Measurements from ENCODE around the gene ABCC1. TPM values are rescaled to one million over a fixed set of nuclear protein-coding genes. Genes with fewer than 3 reads are reported as not detected.

Gene ABCC1
- total RNA-seq, 1 experiment from 2014 or later = 56.4 TPM

- Mint-ChIP-seq H3K27ac (no peak overlapping the region; a peak in 1 of 7 replicates), H3K9me3 (no peaks in the 10 kb centered on the region), H3K4me1 (peaks cover 13 to 18% of the 10 kb centered on the region in 2 experiments), H3K36me3 (ENCODE audit: insufficient read depth in 1 of 3, low read depth in 3 of 3) (peaks cover 10 to 30% (median 23%) of the 10 kb centered on the region in 3 experiments; a peak in 6 of 7 replicates), H3K4me3 (no peak overlapping the region), H3K27me3 (ENCODE audit: low read depth) (peaks cover 1% of the 10 kb centered on the region; the same call in 1 of the 2 replicates)
- WGBS (ENCODE audit: extremely low coverage, insufficient read length, low lambda C conversion rate) = no CpG with 5 or more reads among the region's 14 CpGs
- Histone ChIP-seq H2BK120ac (ENCODE audit: low read depth, low read length, poor library complexity, severe bottlenecking) (no peak overlapping the region), H4K8ac (replicated peaks; ENCODE audit: insufficient read length, low read depth, low read length) (no peak overlapping the region), H2BK12ac (ENCODE audit: insufficient read length, low read depth, low read length) (no peak overlapping the region), H3K79me1 (ENCODE audit: insufficient read depth, low read depth, low read length, poor library complexity, severe bottlenecking) (no peaks in the 10 kb centered on the region), H3K4me2 (ENCODE audit: insufficient read depth, insufficient read length, low read length) (no peak overlapping the region), H2AFZ (ENCODE audit: low read length) (no peak overlapping the region), H3K23me2 (ENCODE audit: insufficient read length, low read depth, low read length, poor library complexity, severe bottlenecking) (no peaks in the 10 kb centered on the region), H3K4ac (ENCODE audit: low read depth, low read length) (no peak overlapping the region), H2BK15ac (ENCODE audit: low read depth, low read length) (no peak overlapping the region), H4K20me1 (ENCODE audit: control insufficient read depth, insufficient read depth, insufficient read length) (no peaks in the 10 kb centered on the region), H3K27ac (ENCODE audit: insufficient read length, low read depth, low read length) (no peak overlapping the region), H3K9me3 (ENCODE audit: control insufficient read depth, low read depth, low read length) (no peaks in the 10 kb centered on the region), H3K18ac (ENCODE audit: insufficient read length, low read depth, low read length) (no peak overlapping the region), H4K5ac (ENCODE audit: insufficient read length, low read depth, low read length) (no peak overlapping the region), H3K4me1 (ENCODE audit: insufficient read depth, low read length) (no peaks in the 10 kb centered on the region), H3K56ac (ENCODE audit: insufficient read length, low read depth, low read length) (no peak overlapping the region), H3T11ph (ENCODE audit: low read length) (no peak overlapping the region), H2BK5ac (ENCODE audit: insufficient read length, low read length) (no peak overlapping the region), H4K91ac (ENCODE audit: insufficient read length, low read depth, low read length) (no peak overlapping the region), H3K79me2 (ENCODE audit: insufficient read depth, low read length) (no peaks in the 10 kb centered on the region), H2AK5ac (ENCODE audit: insufficient read length, low read length) (no peak overlapping the region), H2BK20ac (ENCODE audit: low read depth, low read length, poor library complexity, severe bottlenecking) (no peak overlapping the region), H3K14ac (ENCODE audit: insufficient read depth, low read length) (no peak overlapping the region), H3K23ac (ENCODE audit: insufficient read length, low read depth, low read length) (no peak overlapping the region), H3K9ac (ENCODE audit: extremely low read depth, insufficient read length, low read length) (no peak overlapping the region), H3K27me3 (ENCODE audit: insufficient read depth, low read length) (no peaks in the 10 kb centered on the region)
- DNase-seq = no peak
- TF ChIP-seq CTCF (conservative IDR thresholded peaks at IDR 0.05) = no peak
Measured at GRCh38 chr16:16146380-16147315, 197.2 kb downstream of the ABCC1 start.
